Measurements from ENCODE around the gene CXCR5.

DNA sequence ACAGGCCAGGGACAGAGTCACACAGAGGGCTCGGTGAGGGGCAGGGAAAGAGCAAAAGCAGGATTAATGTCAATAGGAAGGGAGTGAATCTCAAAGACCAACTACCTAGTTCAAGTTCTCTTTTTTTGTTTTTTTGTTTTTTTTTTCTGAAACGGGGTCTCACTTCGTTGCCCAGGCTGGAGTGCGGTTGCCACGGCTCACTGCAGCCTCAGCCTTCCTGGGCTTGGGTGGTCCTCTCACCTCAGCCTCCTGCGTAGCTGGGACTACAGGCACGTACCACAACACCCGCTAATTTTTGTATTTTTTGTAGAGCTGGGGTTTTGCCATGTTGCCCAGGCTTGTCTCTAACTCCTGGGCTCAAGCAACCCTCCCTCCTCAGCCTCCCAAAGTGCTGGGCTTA is 51.7 kb downstream of the CXCR5 start:
- TF ChIP-seq, protein P1, sequence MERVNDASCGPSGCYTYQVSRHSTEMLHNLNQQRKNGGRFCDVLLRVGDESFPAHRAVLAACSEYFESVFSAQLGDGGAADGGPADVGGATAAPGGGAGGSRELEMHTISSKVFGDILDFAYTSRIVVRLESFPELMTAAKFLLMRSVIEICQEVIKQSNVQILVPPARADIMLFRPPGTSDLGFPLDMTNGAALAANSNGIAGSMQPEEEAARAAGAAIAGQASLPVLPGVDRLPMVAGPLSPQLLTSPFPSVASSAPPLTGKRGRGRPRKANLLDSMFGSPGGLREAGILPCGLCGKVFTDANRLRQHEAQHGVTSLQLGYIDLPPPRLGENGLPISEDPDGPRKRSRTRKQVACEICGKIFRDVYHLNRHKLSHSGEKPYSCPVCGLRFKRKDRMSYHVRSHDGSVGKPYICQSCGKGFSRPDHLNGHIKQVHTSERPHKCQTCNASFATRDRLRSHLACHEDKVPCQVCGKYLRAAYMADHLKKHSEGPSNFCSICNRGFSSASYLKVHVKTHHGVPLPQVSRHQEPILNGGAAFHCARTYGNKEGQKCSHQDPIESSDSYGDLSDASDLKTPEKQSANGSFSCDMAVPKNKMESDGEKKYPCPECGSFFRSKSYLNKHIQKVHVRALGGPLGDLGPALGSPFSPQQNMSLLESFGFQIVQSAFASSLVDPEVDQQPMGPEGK (tag by site-specific recombination; IDR thresholded peaks at IDR 0.05) = no peak
- TF ChIP-seq ZNF174 (tag by site-specific recombination; IDR thresholded peaks at IDR 0.05) (no peak), SP3 (tag by site-specific recombination; IDR thresholded peaks at IDR 0.05) (no peak)
